Activated CD4-positive, CD25-positive, alpha-beta regulatory T cell treated with anti-CD3 and anti-CD28 coated beads, Interleukin-2, amount 50 U/mL, for 24 hours (primary cell): ENCODE data around the gene KDM1B.
A peak's percentile ranks its signal among the peaks of the same experiment; 100 is the strongest.
"Not testable (repeated sequence)": the region's sequence is repeated elsewhere in the genome, so short reads cannot be mapped to it uniquely, and the experiment has no call there.

Experiments used
- ATAC-seq, 2 donors: fragments of 150-1000 bp; cut with Tn5 transposase; one replicate each; pipeline ENCODE4 v1.10.0; 2021; ENCODE audit warnings: mild to moderate bottlenecking in 1 of 2, moderate library complexity in 1 of 2

KDM1B gene

GRCh38 chr6:18192026-18192425 lies 36.8 kb downstream of the KDM1B start:
- no peak for ATAC-seq

- ATAC-seq: no peak
Measured at GRCh38 chr6:18203786-18204185, 48.6 kb downstream of the KDM1B start.

- no peak for ATAC-seq
Measured at GRCh38 chr6:18204691-18205090, 49.5 kb downstream of the KDM1B start.

GRCh38 chr6:18206591-18206990 lies 51.4 kb downstream of the KDM1B start:
- ATAC-seq: no peak

GRCh38 chr6:18207438-18207837 lies 52.2 kb downstream of the KDM1B start:
- no peak for ATAC-seq

- no peak for ATAC-seq
Measured at GRCh38 chr6:18207949-18208348, 52.7 kb downstream of the KDM1B start.

GRCh38 chr6:18208778-18209177 lies 53.6 kb downstream of the KDM1B start:
- not testable (repeated sequence) for ATAC-seq

GRCh38 chr6:18209539-18210197 lies 54.4 kb downstream of the KDM1B start:
- ATAC-seq: no peak

GRCh38 chr6:18210707-18211106 lies 55.5 kb downstream of the KDM1B start:
- no peak for ATAC-seq

- peak; percentile 35 to 77 for ATAC-seq
Measured at GRCh38 chr6:18211338-18211737, 56.1 kb downstream of the KDM1B start.

- no peak for ATAC-seq
Measured at GRCh38 chr6:18212231-18212630, 57.0 kb downstream of the KDM1B start.

GRCh38 chr6:18213439-18213838 lies 58.2 kb downstream of the KDM1B start:
- ATAC-seq: no peak

GRCh38 chr6:18214003-18214402 lies 58.8 kb downstream of the KDM1B start:
- no peak for ATAC-seq

GRCh38 chr6:18215436-18215835 lies 60.2 kb downstream of the KDM1B start:
- ATAC-seq: no peak

GRCh38 chr6:18216411-18216810 lies 61.2 kb downstream of the KDM1B start:
- no peak for ATAC-seq

- no peak for ATAC-seq
Measured at GRCh38 chr6:18218233-18218632, 63.0 kb downstream of the KDM1B start.

GRCh38 chr6:18219591-18219990 lies 64.4 kb downstream of the KDM1B start:
- no peak for ATAC-seq

- ATAC-seq: no peak
Measured at GRCh38 chr6:18221288-18221615, 66.0 kb downstream of the KDM1B start.

GRCh38 chr6:18226451-18227105 lies 71.4 kb downstream of the KDM1B start:
- not testable (repeated sequence) for ATAC-seq

GRCh38 chr6:18227166-18227565 lies 71.9 kb downstream of the KDM1B start:
- ATAC-seq: not testable (repeated sequence)

- not testable (repeated sequence) for ATAC-seq
Measured at GRCh38 chr6:18228590-18228989, 73.4 kb downstream of the KDM1B start.

GRCh38 chr6:18231856-18232255 lies 76.6 kb downstream of the KDM1B start:
- ATAC-seq: not testable (repeated sequence)

GRCh38 chr6:18233770-18234169 lies 78.5 kb downstream of the KDM1B start:
- ATAC-seq: not testable (repeated sequence)

- ATAC-seq: no peak
Measured at GRCh38 chr6:18234564-18234963, 79.3 kb downstream of the KDM1B start.

GRCh38 chr6:18235524-18235923 lies 80.3 kb downstream of the KDM1B start:
- ATAC-seq: no peak
